SU-DHL-6 (cell line): Measurements from ENCODE around the gene SPACDR.
A peak's percentile ranks its signal among the peaks of the same experiment; 100 is the strongest.

Source experiments
- H2AFZ ChIP-seq: fragments of 200-600 bp; sonication (generic); 2 replicates; pipeline ENCODE4 v1.6.1; 2014; ENCODE audit warnings: low read depth, mild to moderate bottlenecking, moderate library complexity, mixed read lengths, antibody characterized with exemption, low read length; ENCODE audit not compliant: severe bottlenecking
- H3F3A ChIP-seq: fragments of 200-600 bp; shearing (Covaris generic); 2 replicates; pipeline ENCODE4 v1.6.0; 2016; ENCODE audit warnings: antibody characterized with exemption, mild to moderate bottlenecking; ENCODE audit not compliant: insufficient read depth
- H3K27ac ChIP-seq: fragments of 200-600 bp; sonication (generic); 2 replicates; pipeline ENCODE4 v1.5.1; 2016; ENCODE audit warnings: low read depth, mild to moderate bottlenecking, low read length, moderate library complexity, mixed read lengths
- H3K27me3 ChIP-seq: fragments of 200-600 bp; sonication (generic), shearing (Covaris generic); 2 replicates; pipeline ENCODE4 v1.6.0; 2014; ENCODE audit warnings: mild to moderate bottlenecking, low read length
- H3K36me3 ChIP-seq: fragments of 200-600 bp; sonication (generic); 2 replicates; pipeline ENCODE4 v1.6.1; 2014; ENCODE audit warnings: mild to moderate bottlenecking, low read length, mixed read lengths
- H3K4me2 ChIP-seq: fragments of 300-600, 200-600 bp; shearing (Covaris generic), sonication (generic); 2 replicates; pipeline ENCODE4 v1.6.0; 2014; ENCODE audit warnings: low read length, low read depth, mild to moderate bottlenecking; ENCODE audit not compliant: poor library complexity, severe bottlenecking
- H3K4me3 ChIP-seq: fragments of 200-600 bp; sonication (generic); 2 replicates; pipeline ENCODE4 v1.5.1; 2014; ENCODE audit warnings: antibody characterized with exemption, low read length, mild to moderate bottlenecking, mixed read lengths; ENCODE audit not compliant: insufficient read depth, poor library complexity, severe bottlenecking
- H3K79me2 ChIP-seq: fragments of 200-600 bp; sonication (generic); 2 replicates; pipeline ENCODE4 v1.6.1; 2014; ENCODE audit warnings: mild to moderate bottlenecking, low read length, moderate library complexity; ENCODE audit not compliant: insufficient read depth
- H3K9ac ChIP-seq: fragments of 200-600 bp; sonication (generic); 2 replicates; pipeline ENCODE4 v1.7.0; 2014; ENCODE audit warnings: mild to moderate bottlenecking, low read length
- H3K9me2 ChIP-seq: fragments of 200-600 bp; sonication (generic); replicated peaks from 2 replicates; pipeline ENCODE4 v1.6.1; 2014; ENCODE audit warnings: low read length; ENCODE audit not compliant: insufficient read depth
- H3K9me3 ChIP-seq: fragments of 200-600 bp; sonication (generic); 2 replicates; pipeline ENCODE4 v1.6.1; 2014; ENCODE audit warnings: low read length, mixed read lengths; ENCODE audit not compliant: insufficient read depth
- H4K20me1 ChIP-seq: fragments of 200-600 bp; sonication (generic); 2 replicates; pipeline ENCODE4 v1.6.1; 2014; ENCODE audit warnings: low read depth, mild to moderate bottlenecking, antibody characterized with exemption, low read length, moderate library complexity, mixed read lengths
- CTCF ChIP-seq: fragments of 200-600 bp; sonication (generic); IDR thresholded peaks from one replicate; pipeline ENCODE4 v1.5.1; 2017; ENCODE audit warnings: antibody characterized with exemption, mild to moderate bottlenecking, low read length, moderate library complexity; ENCODE audit not compliant: insufficient read depth, poor library complexity, severe bottlenecking
- EZH2phosphoT487 ChIP-seq: fragments of 200-600 bp; sonication (generic), shearing (Covaris generic); conservative IDR thresholded peaks from 2 replicates; pipeline ENCODE4 v1.6.1; 2018; ENCODE audit warnings: mild to moderate bottlenecking, antibody characterized with exemption, low read length, moderate library complexity, mixed read lengths

The SPACDR gene

GRCh38 chr7:100432621-100433275 is 31.3 kb downstream of the SPACDR start:
- Histone ChIP-seq H3K27ac (peak overlapping the region; percentile 89; the same call in 1 of the 2 replicates), H3K27me3 (no peaks in the 10 kb centered on the region), H3K79me2 (peaks cover 41% of the 10 kb centered on the region), H4K20me1 (no peaks in the 10 kb centered on the region), H3K9me2 (no peaks in the 10 kb centered on the region), H3K36me3 (no peaks in the 10 kb centered on the region), H3K4me2 (peak overlapping the region; percentile 76), H3K9ac (0 out of 2 replicates have a peak overlapping the region, but pooled peaks have one; percentile 96), H3F3A (peaks cover 69% of the 10 kb centered on the region), H3K9me3 (no peaks in the 10 kb centered on the region), H3K4me3 (no peak overlapping the region), H2AFZ (no peak overlapping the region)
- TF ChIP-seq CTCF (no peak), EZH2phosphoT487 (no peak)

- peaks cover 64% of the 10 kb centered on the region for H3F3A ChIP-seq
- H3K4me3 ChIP-seq: no peak overlapping the region
Observed at GRCh38 chr7:100432053-100432452, 32.0 kb downstream of the SPACDR start.

GRCh38 chr7:100431286-100431735 is 32.7 kb downstream of the SPACDR start:
- H3K4me3 ChIP-seq: no peak overlapping the region
- H4K20me1 ChIP-seq: no peaks in the 10 kb centered on the region
- TF ChIP-seq CTCF: no peak
- no peak for TF ChIP-seq EZH2phosphoT487
- H3F3A ChIP-seq: peaks cover 64% of the 10 kb centered on the region
- no peak overlapping the region for H2AFZ ChIP-seq
- H3K27ac ChIP-seq: peak overlapping the region; percentile 96; the same call in 1 of the 2 replicates
- no peaks in the 10 kb centered on the region for H3K9me2 ChIP-seq
- peak overlapping the region; percentile 76 for H3K4me2 ChIP-seq
- peak overlapping the region; percentile 99 for H3K9ac ChIP-seq
- H3K27me3 ChIP-seq: no peaks in the 10 kb centered on the region
- H3K79me2 ChIP-seq: peaks cover 41% of the 10 kb centered on the region
- H3K36me3 ChIP-seq: no peaks in the 10 kb centered on the region
- H3K9me3 ChIP-seq: no peaks in the 10 kb centered on the region

More at GRCh38 chr7:100432053-100432452, 32.0 kb downstream of the SPACDR start:
- H3K9me3 ChIP-seq: no peaks in the 10 kb centered on the region
- TF ChIP-seq CTCF: no peak
- TF ChIP-seq EZH2phosphoT487: no peak
- H3K36me3 ChIP-seq: no peaks in the 10 kb centered on the region
- no peaks in the 10 kb centered on the region for H4K20me1 ChIP-seq
- no peaks in the 10 kb centered on the region for H3K9me2 ChIP-seq
- peak overlapping the region; percentile 6; the same call in 1 of the 2 replicates for H3K9ac ChIP-seq
- peaks cover 41% of the 10 kb centered on the region for H3K79me2 ChIP-seq
- no peak overlapping the region for H2AFZ ChIP-seq
- no peaks in the 10 kb centered on the region for H3K27me3 ChIP-seq
- peak overlapping the region; percentile 76 for H3K4me2 ChIP-seq
- H3K27ac ChIP-seq: peak overlapping the region; percentile 38
